ENCODE results near the gene SMIM41. TPM values are rescaled to one million over a fixed set of nuclear protein-coding genes. Genes with fewer than 3 reads are reported as not detected.

Gene SMIM41
- total RNA-seq, 1 donor from 2014 or later, result 4.3 TPM

- no peaks in the 10 kb centered on the region for H3K36me3 ChIP-seq
- intact Hi-C loops (cut with DNase I), result no loop called here
- H3K4me1 ChIP-seq, result peaks cover 57% of the 10 kb centered on the region
- H3K27ac ChIP-seq, result peak overlapping the region; percentile 92
- H3K4me3 ChIP-seq, result no peak overlapping the region
- no peaks in the 10 kb centered on the region for H3K27me3 ChIP-seq (ENCODE audit: low read depth)
- DNase-seq (no peak), ATAC-seq (no peak)
- TF ChIP-seq CTCF (IDR thresholded peaks at IDR 0.05), result no peak
- H3K9me3 ChIP-seq, result no peaks in the 10 kb centered on the region
Measured at GRCh38 chr12:52149651-52150241, 70.2 kb downstream of the SMIM41 start.

GRCh38 chr12:52151153-52151836 is 71.8 kb downstream of the SMIM41 start:
- Histone ChIP-seq H3K9me3 (no peaks in the 10 kb centered on the region), H3K36me3 (no peaks in the 10 kb centered on the region), H3K4me1 (peaks cover 58% of the 10 kb centered on the region), H3K4me3 (no peak overlapping the region), H3K27me3 (ENCODE audit: low read depth) (no peaks in the 10 kb centered on the region), H3K27ac (peak overlapping the region; percentile 69)
- intact Hi-C loops (cut with DNase I), result no loop called here
- DNase-seq (no peak), ATAC-seq (no peak)
- no peak for TF ChIP-seq CTCF (IDR thresholded peaks at IDR 0.05)

- intact Hi-C loops (cut with DNase I), result no loop called here
- TF ChIP-seq CTCF (IDR thresholded peaks at IDR 0.05), result peak; percentile 94
- no peaks in the 10 kb centered on the region for H3K36me3 ChIP-seq
- H3K27me3 ChIP-seq (ENCODE audit: low read depth), result no peaks in the 10 kb centered on the region
- DNase-seq (peak; percentile 85), ATAC-seq (peak; percentile 57 to 69)
- no peaks in the 10 kb centered on the region for H3K9me3 ChIP-seq
- peak overlapping the region; percentile 39 for H3K4me3 ChIP-seq
- peaks cover 55% of the 10 kb centered on the region for H3K4me1 ChIP-seq
- peak overlapping the region; percentile 69 for H3K27ac ChIP-seq
Measured at GRCh38 chr12:52151837-52152783, 72.6 kb downstream of the SMIM41 start.

GRCh38 chr12:52152905-52153317 is 73.4 kb downstream of the SMIM41 start:
- intact Hi-C loops (cut with DNase I), result no loop called here
- DNase-seq (no peak), ATAC-seq (no peak)
- H3K9me3 ChIP-seq, result no peaks in the 10 kb centered on the region
- no peaks in the 10 kb centered on the region for H3K27me3 ChIP-seq (ENCODE audit: low read depth)
- H3K4me3 ChIP-seq, result no peak overlapping the region
- no peak for TF ChIP-seq CTCF (IDR thresholded peaks at IDR 0.05)
- peaks cover 49% of the 10 kb centered on the region for H3K4me1 ChIP-seq
- no peaks in the 10 kb centered on the region for H3K36me3 ChIP-seq
- H3K27ac ChIP-seq, result peak overlapping the region; percentile 69

GRCh38 chr12:52155048-52155868 is 75.8 kb downstream of the SMIM41 start:
- DNase-seq (no peak), ATAC-seq (peak; percentile 48 to 56)
- intact Hi-C loops (cut with DNase I), result no loop called here

More at GRCh38 chr12:52155048-52155868, 75.8 kb downstream of the SMIM41 start:
- H3K9me3 ChIP-seq, result no peaks in the 10 kb centered on the region
- peaks cover 26% of the 10 kb centered on the region for H3K4me1 ChIP-seq
- no peaks in the 10 kb centered on the region for H3K36me3 ChIP-seq
- no peak for TF ChIP-seq CTCF (IDR thresholded peaks at IDR 0.05)
- no peak overlapping the region for H3K4me3 ChIP-seq
- peak overlapping the region; percentile 67 for H3K27ac ChIP-seq
- H3K27me3 ChIP-seq (ENCODE audit: low read depth), result no peaks in the 10 kb centered on the region

Measured in lower lobe of right lung (tissue), 2 donors.